GM10248 (cell line): ENCODE data around the gene OTOL1.

Experiments
- CTCF ChIA-PET: fragments of 300-600 bp; sonication (Branson Sonifier 250); formaldehyde crosslinking; extraction: SDS; loops from one replicate; lab custom pipeline; 2021; ENCODE audit warnings: antibody characterized with exemption; lab: Yijun Ruan, JAX
- POLR2A ChIA-PET: fragments of 350-650 bp; sonication (Branson Sonifier 250); formaldehyde crosslinking; extraction: SDS; loops from one replicate; lab custom pipeline; 2020; ENCODE audit warnings: antibody characterized with exemption; lab: Yijun Ruan, JAX
- DNase-seq: peaks from one replicate; pipeline ENCODE4 v3.0.0; 2012; ENCODE audit errors: extremely low spot score
- TF ChIP-seq, protein P1 (sequence below): IDR thresholded peaks from 2 replicates; pipeline ENCODE4 v1.5.1; 2012; ENCODE audit warnings: mild to moderate bottlenecking, low read depth; ENCODE audit errors: extremely low read depth, missing control alignments, control extremely low read depth

The OTOL1 gene

DNA sequence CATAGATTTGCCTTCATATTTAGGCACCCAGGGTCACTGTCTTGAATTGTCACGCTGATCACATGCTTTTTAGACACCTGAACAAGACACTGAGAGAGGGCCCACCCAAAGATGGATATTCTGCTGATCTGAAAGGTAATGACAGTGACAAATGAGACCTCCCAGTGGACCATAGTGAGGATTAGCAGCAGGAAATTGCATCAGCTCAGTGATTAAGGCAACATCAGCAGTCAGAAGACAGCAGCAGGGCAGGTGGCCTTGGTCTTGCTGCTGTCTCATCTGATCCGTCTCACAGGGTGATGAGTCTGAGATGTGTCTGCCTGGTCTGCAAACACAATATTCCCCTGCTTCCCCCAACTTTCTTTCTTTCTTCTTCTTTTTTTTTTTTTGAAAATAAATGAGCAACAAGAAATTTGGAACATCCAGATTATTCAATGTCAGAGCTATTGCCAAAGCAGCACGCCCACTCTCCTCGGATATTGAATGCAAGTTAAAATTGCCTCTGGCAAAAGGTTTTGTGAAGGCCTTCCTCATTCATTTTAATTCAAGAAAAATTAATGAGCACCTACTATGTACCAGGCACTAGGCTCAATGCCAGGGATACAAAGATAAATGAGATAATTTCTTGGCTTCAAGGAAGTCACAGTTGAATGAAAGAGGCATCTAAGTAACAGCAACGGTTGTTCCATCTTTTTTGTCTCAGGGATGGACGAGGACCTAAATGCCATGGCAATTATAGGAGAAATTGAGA, 14.1 kb downstream of the OTOL1 start:
- POLR2A ChIA-PET, result no interaction called here
- TF ChIP-seq, protein P1, sequence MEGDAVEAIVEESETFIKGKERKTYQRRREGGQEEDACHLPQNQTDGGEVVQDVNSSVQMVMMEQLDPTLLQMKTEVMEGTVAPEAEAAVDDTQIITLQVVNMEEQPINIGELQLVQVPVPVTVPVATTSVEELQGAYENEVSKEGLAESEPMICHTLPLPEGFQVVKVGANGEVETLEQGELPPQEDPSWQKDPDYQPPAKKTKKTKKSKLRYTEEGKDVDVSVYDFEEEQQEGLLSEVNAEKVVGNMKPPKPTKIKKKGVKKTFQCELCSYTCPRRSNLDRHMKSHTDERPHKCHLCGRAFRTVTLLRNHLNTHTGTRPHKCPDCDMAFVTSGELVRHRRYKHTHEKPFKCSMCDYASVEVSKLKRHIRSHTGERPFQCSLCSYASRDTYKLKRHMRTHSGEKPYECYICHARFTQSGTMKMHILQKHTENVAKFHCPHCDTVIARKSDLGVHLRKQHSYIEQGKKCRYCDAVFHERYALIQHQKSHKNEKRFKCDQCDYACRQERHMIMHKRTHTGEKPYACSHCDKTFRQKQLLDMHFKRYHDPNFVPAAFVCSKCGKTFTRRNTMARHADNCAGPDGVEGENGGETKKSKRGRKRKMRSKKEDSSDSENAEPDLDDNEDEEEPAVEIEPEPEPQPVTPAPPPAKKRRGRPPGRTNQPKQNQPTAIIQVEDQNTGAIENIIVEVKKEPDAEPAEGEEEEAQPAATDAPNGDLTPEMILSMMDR, result no peak
- CTCF ChIA-PET, result interaction anchor here (1.6 to 2.1 kb wide), 3 partner anchors 12 to 26 kb away, joined by 5 to 6 read pairs (median 5); no protein-coding TSS in a partner anchor
- no peak for DNase-seq

DNA sequence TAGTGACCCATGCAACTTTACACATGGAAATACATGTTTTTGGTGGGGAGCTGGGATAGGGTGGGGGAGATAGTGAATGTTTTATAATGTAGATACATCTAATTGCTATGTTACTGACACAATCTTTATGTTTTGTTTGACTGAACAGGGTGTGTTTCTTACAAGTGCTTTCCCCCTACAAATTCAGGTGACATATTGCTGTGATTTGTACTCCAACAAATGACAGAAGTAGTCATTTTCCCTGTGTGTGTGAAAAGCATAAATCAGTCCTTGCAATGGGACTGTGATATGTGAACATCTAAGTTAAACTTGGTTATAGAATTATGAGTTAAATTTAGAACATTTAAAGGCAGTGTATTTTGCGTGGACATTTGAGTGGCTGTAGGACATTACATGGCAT, 27.3 kb downstream of the OTOL1 start:
- TF ChIP-seq, protein P1, result no peak
- DNase-seq, result no peak
- ChIA-PET CTCF (interaction anchor here (2.1 kb wide), 1 partner anchor 12 kb away, joined by 5 read pairs; no protein-coding TSS in a partner anchor), POLR2A (no interaction called here)

DNA sequence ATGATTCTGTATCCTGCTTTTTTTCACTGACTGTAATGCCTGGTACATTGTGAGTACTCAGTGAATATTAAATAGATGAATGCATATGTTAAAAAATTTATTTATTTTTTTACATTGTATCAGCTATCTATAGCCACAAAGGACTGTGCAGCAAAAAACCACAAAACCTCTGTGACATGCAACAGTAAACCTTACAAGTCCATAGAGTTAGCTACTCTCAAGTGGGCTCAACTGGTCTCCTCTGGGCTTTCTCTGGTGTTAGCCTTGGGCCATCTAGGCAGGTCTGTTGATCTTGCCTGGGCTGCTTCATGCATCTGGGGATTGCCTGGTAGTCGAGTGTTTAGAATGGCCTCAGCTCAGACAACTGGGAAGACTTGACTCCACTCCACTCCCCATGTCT, 35.3 kb downstream of the OTOL1 start:
- ChIA-PET CTCF (interaction anchor here (0.9 to 1.3 kb wide), 2 partner anchors 25 to 31 kb away, joined by 3 read pairs; no protein-coding TSS in a partner anchor), POLR2A (no interaction called here)
- TF ChIP-seq, protein P1, result no peak
- no peak for DNase-seq

DNA sequence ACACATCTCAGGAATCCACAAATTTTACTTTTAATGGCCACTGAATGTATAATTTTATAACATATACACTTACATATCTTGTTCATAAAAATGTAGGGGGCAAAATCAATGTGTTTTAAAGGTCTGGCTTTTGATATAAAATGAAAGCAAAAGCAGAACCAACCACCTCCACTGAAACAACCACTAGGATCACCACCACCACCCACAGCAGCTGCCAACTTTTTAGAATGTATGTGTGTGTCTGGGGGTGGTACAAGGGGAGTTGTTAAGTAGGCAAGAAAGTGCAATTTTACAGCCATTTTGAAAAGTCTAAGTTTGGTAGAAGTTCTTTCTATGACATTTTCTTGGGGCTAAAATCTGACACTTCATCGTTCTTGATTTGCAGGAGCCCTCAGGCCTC, 44.0 kb downstream of the OTOL1 start:
- CTCF ChIA-PET, result no interaction called here
- DNase-seq, result no peak
- TF ChIP-seq, protein P1, result no peak
- POLR2A ChIA-PET, result no interaction called here

DNA sequence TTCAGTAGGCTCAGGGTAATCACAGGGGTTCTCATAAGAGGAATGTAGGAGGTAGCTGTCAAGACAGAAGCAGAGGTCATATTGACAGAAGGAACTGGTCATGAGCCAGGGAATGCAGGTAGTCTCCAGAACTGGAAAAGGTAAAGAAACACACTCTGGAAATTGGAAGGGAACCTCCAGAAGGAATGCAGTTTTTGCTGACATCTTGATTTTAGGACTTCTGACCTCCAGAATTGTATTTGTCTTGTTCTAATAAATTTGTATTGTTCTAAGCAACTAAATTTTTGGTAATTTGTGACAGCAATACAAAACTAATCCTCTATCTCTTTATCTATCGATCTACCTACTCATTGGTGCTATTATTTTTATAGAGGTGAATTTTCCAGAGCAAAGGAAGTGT, 49.2 kb downstream of the OTOL1 start:
- POLR2A ChIA-PET, result no interaction called here
- TF ChIP-seq, protein P1, result no peak
- DNase-seq, result no peak
- CTCF ChIA-PET, result no interaction called here

DNA sequence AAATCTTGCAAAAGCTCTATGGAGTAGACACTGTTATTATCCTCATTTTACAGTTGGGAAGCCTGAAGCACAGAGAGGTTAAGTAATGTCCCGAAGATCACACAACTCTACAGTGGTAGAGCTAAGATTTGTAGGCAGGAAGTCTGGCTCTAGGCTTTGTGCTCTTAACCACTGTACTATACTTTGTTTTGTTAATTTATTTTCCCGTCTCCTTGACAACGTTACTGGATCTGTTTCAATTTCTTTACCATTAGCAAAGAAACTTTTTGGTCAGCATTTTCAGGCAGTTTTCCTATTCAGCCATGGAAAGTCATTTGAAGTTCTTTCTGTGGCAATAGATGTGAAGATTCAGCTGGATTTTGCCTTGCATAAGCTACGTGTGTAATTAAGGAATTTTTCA, 51.7 kb downstream of the OTOL1 start:
- ChIA-PET POLR2A (no interaction called here), CTCF (no interaction called here)
- TF ChIP-seq, protein P1, result no peak
- DNase-seq, result no peak
